GM23338 (cell line): Measurements from ENCODE around the gene CD84. TPM values are rescaled to one million over a fixed set of nuclear protein-coding genes. Genes with fewer than 3 reads are reported as not detected.

ENCODE experiments used
- ATAC-seq: fragments of 200-7000 bp; cut with Tn5 transposase; 3 replicates; pipeline ENCODE4 v1.9.1; 2020
- DNase-seq: peaks from one replicate; pipeline ENCODE4 v3.0.0-alpha.2; 2015; ENCODE audit warnings: low spot score
- H2AFZ ChIP-seq: fragments of 200-600 bp; sonication (generic); 2 replicates; pipeline ENCODE4 v1.8.0; 2016; ENCODE audit warnings: antibody characterized with exemption, mild to moderate bottlenecking, moderate library complexity
- H3F3A ChIP-seq: fragments of 200-600 bp; sonication (generic); replicated peaks from 2 replicates; pipeline ENCODE4 v1.8.0; 2017; ENCODE audit warnings: antibody characterized with exemption, mixed run types, low read depth
- H3K27ac ChIP-seq: fragments of 200-600 bp; sonication (generic); 2 replicates; pipeline ENCODE4 v1.6.1; 2016; ENCODE audit warnings: low read depth
- H3K27me3 ChIP-seq: fragments of 200-600 bp; sonication (generic); 2 replicates; pipeline ENCODE4 v1.8.0; 2016; ENCODE audit warnings: mild to moderate bottlenecking, mixed run types, moderate library complexity; ENCODE audit not compliant: insufficient read depth
- H3K36me3 ChIP-seq: fragments of 200-600 bp; sonication (generic); 2 replicates; pipeline ENCODE4 v1.8.0; 2016; ENCODE audit warnings: mild to moderate bottlenecking; ENCODE audit not compliant: insufficient read depth
- H3K4me1 ChIP-seq: fragments of 200-600 bp; sonication (generic); 2 replicates; pipeline ENCODE4 v1.8.0; 2016; ENCODE audit warnings: mild to moderate bottlenecking, moderate library complexity; ENCODE audit not compliant: insufficient read depth
- H3K4me2 ChIP-seq: fragments of 200-600 bp; sonication (generic); 2 replicates; pipeline ENCODE4 v1.7.1; 2017; ENCODE audit warnings: mixed run types
- H3K4me3 ChIP-seq: fragments of 200-600 bp; sonication (generic); 2 replicates; pipeline ENCODE4 v1.6.1; 2016; ENCODE audit warnings: mixed run types
- H3K79me2 ChIP-seq: fragments of 200-600 bp; sonication (generic); replicated peaks from 2 replicates; pipeline ENCODE4 v1.8.0; 2017; ENCODE audit warnings: mild to moderate bottlenecking; ENCODE audit not compliant: insufficient read depth
- H3K9me2 ChIP-seq: fragments of 200-600 bp; sonication (generic); 2 replicates; pipeline ENCODE4 v1.8.0; 2017; ENCODE audit not compliant: insufficient read depth
- H4K20me1 ChIP-seq: fragments of 200-600 bp; sonication (generic); replicated peaks from 2 replicates; pipeline ENCODE4 v1.8.0; 2017; ENCODE audit warnings: mild to moderate bottlenecking; ENCODE audit not compliant: insufficient read depth
- H3K27ac Mint-ChIP-seq: 2 replicates; pipeline ENCODE4 v1.8.0; 2020; ENCODE audit warnings: inconsistent platforms, mild to moderate bottlenecking, moderate library complexity, mixed read lengths
- H3K27me3 Mint-ChIP-seq: 3 replicates; pipeline ENCODE4 v1.8.0; 2022; ENCODE audit warnings: low read depth, mild to moderate bottlenecking, moderate library complexity, mixed read lengths, inconsistent platforms; ENCODE audit not compliant: insufficient read depth, poor library complexity
- H3K36me3 Mint-ChIP-seq: 3 replicates; pipeline ENCODE4 v1.8.0; 2021; ENCODE audit warnings: low read depth, mild to moderate bottlenecking, inconsistent platforms, moderate library complexity, mixed read lengths
- H3K4me1 Mint-ChIP-seq: 3 replicates; pipeline ENCODE4 v1.8.0; 2020; ENCODE audit warnings: mild to moderate bottlenecking, inconsistent platforms, mixed read lengths
- H3K4me3 Mint-ChIP-seq: 3 replicates; pipeline ENCODE4 v1.8.0; 2021; ENCODE audit warnings: moderate library complexity, mild to moderate bottlenecking, inconsistent platforms, mixed read lengths
- H3K9me3 Mint-ChIP-seq: 3 replicates; pipeline ENCODE4 v1.8.0; 2020; ENCODE audit warnings: moderate library complexity, mild to moderate bottlenecking, inconsistent platforms, mixed read lengths
- CREB1 ChIP-seq: fragments of 250-450 bp; sonication (Bioruptor Pico); IDR thresholded peaks from 2 replicates; pipeline ENCODE4 v1.5.0; 2020; ENCODE audit warnings: low read depth, mild to moderate bottlenecking, moderate library complexity
- EZH2 ChIP-seq: fragments of 200-600 bp; sonication (generic); IDR thresholded peaks from one replicate; pipeline ENCODE4 v1.8.0; 2017; ENCODE audit warnings: antibody characterized with exemption, mild to moderate bottlenecking, low read depth; ENCODE audit not compliant: unreplicated experiment
- JUNB ChIP-seq: IDR thresholded peaks from one replicate; pipeline ENCODE4 v1.6.1; 2016; ENCODE audit warnings: antibody characterized with exemption; ENCODE audit not compliant: unreplicated experiment
- POLR2AphosphoS5 ChIP-seq: IDR thresholded peaks from 2 replicates; pipeline ENCODE4 v1.6.1; 2016; ENCODE audit warnings: antibody characterized with exemption, low read depth
- ZNF331 ChIP-seq: fragments of 250-450 bp; sonication (Bioruptor Pico); IDR thresholded peaks from 2 replicates; pipeline ENCODE4 v1.5.0; 2020; ENCODE audit warnings: low read depth, mild to moderate bottlenecking, moderate library complexity
- ZNF462 ChIP-seq: fragments of 250-450 bp; sonication (Bioruptor Pico); IDR thresholded peaks from 2 replicates; pipeline ENCODE4 v1.5.0; 2020; ENCODE audit warnings: mild to moderate bottlenecking, moderate library complexity
- polyA plus RNA-seq: library from polyadenylated mRNA; unstranded; fragments of >200 nt; fragmentation: Nextera tagmentation; extraction: Ambion mirVana; gene quantifications from 2 replicates; pipeline ENCODE4 v1.2.1, GENCODE V29; 2016
- total RNA-seq: library from RNA; depleted of rRNA; stranded (reverse); fragments of >200 nt; shearing (Covaris generic); gene quantifications from 2 replicates; pipeline ENCODE4 v1.2.3, GENCODE V29; 2014

The CD84 gene
- total and polyA plus RNA-seq, 2 experiments from 2014 or later, result not detected

GRCh38 chr1:160567858-160568682, 11.2 kb downstream of the CD84 start (continued):
- TF ChIP-seq ZNF462 (CRISPR knock-in tag), result no peak

- Mint-ChIP-seq H3K36me3 (no peaks in the 10 kb centered on the region), H3K4me3 (no peak overlapping the region), H3K4me1 (no peaks in the 10 kb centered on the region), H3K9me3 (peaks cover 12% of the 10 kb centered on the region), H3K27ac (no peak overlapping the region), H3K27me3 (peaks cover 3% of the 10 kb centered on the region)
- H3K36me3 ChIP-seq, result peaks cover 3% of the 10 kb centered on the region; the same call in 1 of the 2 replicates
- H3K9me2 ChIP-seq, result no peaks in the 10 kb centered on the region
- H3K27me3 ChIP-seq, result no peaks in the 10 kb centered on the region
- no peak overlapping the region for H3K4me2 ChIP-seq
- no peak overlapping the region for H2AFZ ChIP-seq
- H3K4me3 ChIP-seq, result no peak overlapping the region
- no peaks in the 10 kb centered on the region for H3F3A ChIP-seq
- ATAC-seq, result no peak
- no peaks in the 10 kb centered on the region for H3K79me2 ChIP-seq
- no peak overlapping the region for H3K27ac ChIP-seq
- no peaks in the 10 kb centered on the region for H3K4me1 ChIP-seq
- H4K20me1 ChIP-seq, result no peaks in the 10 kb centered on the region
- TF ChIP-seq JUNB (no peak), EZH2 (no peak), POLR2AphosphoS5 (no peak), CREB1 (CRISPR knock-in tag) (no peak), ZNF331 (CRISPR knock-in tag) (no peak), ZNF462 (CRISPR knock-in tag) (no peak)
- no peak for DNase-seq
These were observed 12.0 kb downstream of the CD84 start for GRCh38 chr1:160567341-160567740.
